RWPE1 (cell line): ENCODE results near the gene MOCS3.

Experiments used
- CTCF ChIA-PET: fragments of 350-600 bp; sonication (Branson Sonifier 250); formaldehyde crosslinking; extraction: SDS; loops from one replicate; lab custom pipeline; 2021; lab: Yijun Ruan, JAX
- POLR2A ChIA-PET: fragments of 400-600 bp; formaldehyde crosslinking; extraction: SDS; loops from one replicate; lab custom pipeline; 2020; ENCODE audit warnings: antibody characterized with exemption; ENCODE audit not compliant: low non-redundant PET; lab: Yijun Ruan, JAX
- DNase-seq: peaks from one replicate; pipeline ENCODE4 v3.0.0; 2012; ENCODE audit warnings: low spot score
- H3K27ac ChIP-seq: fragments of 450-650 bp; 2 replicates; pipeline ENCODE4 v1.5.1; 2017
- CTCF ChIP-seq: fragments of 450-650 bp; conservative IDR thresholded peaks from 2 replicates; pipeline ENCODE4 v1.5.1; 2017; ENCODE audit warnings: low read depth, mild to moderate bottlenecking

MOCS3 gene

GRCh38 chr20:50996901-50997865 is 38.6 kb downstream of the MOCS3 start:
- no peak for TF ChIP-seq CTCF

GRCh38 chr20:50999355-50999754 is 40.7 kb downstream of the MOCS3 start:
- no peak for TF ChIP-seq CTCF
- DNase-seq: no peak
- POLR2A ChIA-PET: no interaction called here
- no peak overlapping the region for H3K27ac ChIP-seq
- CTCF ChIA-PET: interaction anchor here (1.0 kb wide), 1 partner anchor 373 kb away, joined by 3 read pairs; no protein-coding TSS in a partner anchor

More at GRCh38 chr20:50996901-50997865, 38.6 kb downstream of the MOCS3 start:
- CTCF ChIA-PET: interaction anchor here (0.6 to 2.3 kb wide), 7 partner anchors 9 to 378 kb away, joined by 3 to 15 read pairs (median 4); no protein-coding TSS in a partner anchor
- peak; percentile 56 for DNase-seq
- POLR2A ChIA-PET: no interaction called here
- H3K27ac ChIP-seq: no peak overlapping the region

- TF ChIP-seq CTCF: no peak
- ChIA-PET POLR2A (no interaction called here), CTCF (interaction anchor here (0.7 to 1.2 kb wide), 3 partner anchors 8 to 14 kb away, joined by 3 to 8 read pairs (median 4); no protein-coding TSS in a partner anchor)
- no peak overlapping the region for H3K27ac ChIP-seq
- no peak for DNase-seq
Measured at GRCh38 chr20:51001430-51002265, 43.0 kb downstream of the MOCS3 start.

GRCh38 chr20:51002633-51003032 is 44.0 kb downstream of the MOCS3 start:
- ChIA-PET CTCF (interaction anchor here (0.7 to 0.9 kb wide), 2 partner anchors 9 to 10 kb away, joined by 3 to 4 read pairs; no protein-coding TSS in a partner anchor), POLR2A (no interaction called here)
- no peak overlapping the region for H3K27ac ChIP-seq
- no peak for DNase-seq
- no peak for TF ChIP-seq CTCF

- no peak for TF ChIP-seq CTCF
- no peak for DNase-seq
- ChIA-PET POLR2A (no interaction called here), CTCF (interaction anchor here (0.6 kb wide), 1 partner anchor 596 kb away, joined by 3 read pairs; no protein-coding TSS in a partner anchor)
- no peak overlapping the region for H3K27ac ChIP-seq
Measured at GRCh38 chr20:51003753-51004152, 45.1 kb downstream of the MOCS3 start.

- DNase-seq: no peak
- no peak overlapping the region for H3K27ac ChIP-seq
- ChIA-PET POLR2A (no interaction called here), CTCF (no interaction called here)
- TF ChIP-seq CTCF: no peak
Measured at GRCh38 chr20:51004305-51004727, 45.7 kb downstream of the MOCS3 start.
